ENCODE data around the gene TPM4.

- TF ChIP-seq POLR2AphosphoS5 (IDR thresholded peaks at IDR 0.05; ENCODE audit: low read depth, low read length) (no peak), POLR2A (IDR thresholded peaks at IDR 0.05; ENCODE audit: low read depth, low read length) (no peak), POU2F2 (IDR thresholded peaks at IDR 0.05; ENCODE audit: low read depth, low read length) (no peak), TAF1 (IDR thresholded peaks at IDR 0.05; ENCODE audit: low read depth, low read length) (no peak), SPI1 (IDR thresholded peaks at IDR 0.05; ENCODE audit: low read depth, low read length) (no peak)
These were observed 8.9 kb upstream of the TPM4 start for GRCh38 chr19:16067205-16067938.

Data from GM12891 (cell line).